Tibial nerve (tissue), 3 donors: ENCODE measurements around the gene MIOX.

Experiments
- POLR2A ChIP-seq, 2 donors: fragments of 450-650 bp; IDR thresholded peaks; one replicate each; pipeline ENCODE4 v1.6.1; 2017; ENCODE audit warnings: antibody characterized with exemption in 2 of 2, mild to moderate bottlenecking in 2 of 2, moderate library complexity in 2 of 2
- TF ChIP-seq, protein P1 (sequence below), 5 experiments: fragments of 200-600 bp in 3 of 5; fragments of 450-650 bp in 2 of 5; sonication (generic) in 3 of 5; IDR thresholded peaks; one replicate each; pipeline ENCODE4 v1.5.1; 2016 to 2019; ENCODE audit warnings: antibody characterized with exemption in 5 of 5, mild to moderate bottlenecking in 3 of 5, moderate library complexity in 2 of 5

DNA sequence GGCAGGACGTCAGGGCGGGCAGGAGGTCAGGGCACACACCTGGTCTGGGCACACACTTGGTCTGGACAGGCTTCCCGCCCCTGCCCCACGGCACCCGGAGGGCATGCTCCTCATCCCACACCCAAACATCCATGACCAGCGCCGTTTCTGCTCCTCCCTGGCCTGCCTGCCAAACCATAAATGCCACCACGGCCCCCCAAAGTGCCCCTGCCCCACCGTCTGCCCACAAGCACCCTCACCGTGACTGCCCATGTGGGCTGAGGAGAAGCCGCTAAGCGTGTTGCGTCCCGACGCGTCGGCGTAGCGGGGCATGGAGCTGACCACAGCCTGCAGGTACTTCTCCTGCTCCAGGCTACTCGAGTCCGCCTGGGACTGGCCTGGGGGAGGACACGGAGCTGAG, 27.6 kb upstream of the MIOX start:
- TF ChIP-seq, protein P1, sequence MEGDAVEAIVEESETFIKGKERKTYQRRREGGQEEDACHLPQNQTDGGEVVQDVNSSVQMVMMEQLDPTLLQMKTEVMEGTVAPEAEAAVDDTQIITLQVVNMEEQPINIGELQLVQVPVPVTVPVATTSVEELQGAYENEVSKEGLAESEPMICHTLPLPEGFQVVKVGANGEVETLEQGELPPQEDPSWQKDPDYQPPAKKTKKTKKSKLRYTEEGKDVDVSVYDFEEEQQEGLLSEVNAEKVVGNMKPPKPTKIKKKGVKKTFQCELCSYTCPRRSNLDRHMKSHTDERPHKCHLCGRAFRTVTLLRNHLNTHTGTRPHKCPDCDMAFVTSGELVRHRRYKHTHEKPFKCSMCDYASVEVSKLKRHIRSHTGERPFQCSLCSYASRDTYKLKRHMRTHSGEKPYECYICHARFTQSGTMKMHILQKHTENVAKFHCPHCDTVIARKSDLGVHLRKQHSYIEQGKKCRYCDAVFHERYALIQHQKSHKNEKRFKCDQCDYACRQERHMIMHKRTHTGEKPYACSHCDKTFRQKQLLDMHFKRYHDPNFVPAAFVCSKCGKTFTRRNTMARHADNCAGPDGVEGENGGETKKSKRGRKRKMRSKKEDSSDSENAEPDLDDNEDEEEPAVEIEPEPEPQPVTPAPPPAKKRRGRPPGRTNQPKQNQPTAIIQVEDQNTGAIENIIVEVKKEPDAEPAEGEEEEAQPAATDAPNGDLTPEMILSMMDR (IDR thresholded peaks at IDR 0.05), result no peak
- TF ChIP-seq POLR2A (IDR thresholded peaks at IDR 0.05), result no peak
